Retinal pigment epithelial cell (primary cell): ENCODE data around the gene MYH9.
"Not testable (repeated sequence)": the region's sequence is repeated elsewhere in the genome, so short reads cannot be mapped to it uniquely, and the experiment has no call there.

Experiments used
- DNase-seq: peaks from one replicate; pipeline ENCODE4 v3.0.0-alpha.2; 2010; ENCODE audit warnings: low read depth
- H3K4me3 ChIP-seq: 2 replicates; pipeline ENCODE4 v1.5.1; 2011; ENCODE audit warnings: mild to moderate bottlenecking, low read length, control low read depth, moderate library complexity
- CTCF ChIP-seq: conservative IDR thresholded peaks from 2 replicates; pipeline ENCODE4 v1.5.1; 2011; ENCODE audit warnings: low read depth, low read length, control low read depth, inconsistent platforms

The MYH9 gene

GRCh38 chr22:36425977-36426523, 38.3 kb upstream of the MYH9 start:
- no peak for TF ChIP-seq CTCF
- no peak for DNase-seq
- no peak overlapping the region for H3K4me3 ChIP-seq

GRCh38 chr22:36424901-36425579, 37.3 kb upstream of the MYH9 start:
- DNase-seq: no peak
- no peak overlapping the region for H3K4me3 ChIP-seq
- no peak for TF ChIP-seq CTCF

- H3K4me3 ChIP-seq, DNase-seq: not testable (repeated sequence)
These were observed 36.7 kb upstream of the MYH9 start for GRCh38 chr22:36424466-36424865.

- TF ChIP-seq CTCF: no peak
- no peak overlapping the region for H3K4me3 ChIP-seq
- no peak for DNase-seq
These were observed 36.0 kb upstream of the MYH9 start for GRCh38 chr22:36423461-36424404.

- no peak for TF ChIP-seq CTCF
- DNase-seq: no peak
- no peak overlapping the region for H3K4me3 ChIP-seq
These were observed 34.7 kb upstream of the MYH9 start for GRCh38 chr22:36422287-36423014.

GRCh38 chr22:36419912-36420882, 32.4 kb upstream of the MYH9 start:
- TF ChIP-seq CTCF: no peak
- no peak for DNase-seq
- H3K4me3 ChIP-seq: no peak overlapping the region
